GM12801 (cell line): ENCODE measurements around the gene USP7.

Experiments used
- CTCF ChIP-seq: IDR thresholded peaks from one replicate; pipeline ENCODE4 v1.5.1; 2011; ENCODE audit warnings: control low read depth; ENCODE audit not compliant: insufficient read length; ENCODE audit errors: extremely low read depth

USP7 gene

GRCh38 chr16:8882041-8882617 lies 81.6 kb downstream of the USP7 start, which contains the start of gene LITAFD:
Gene LITAFD, plus strand, starts transcription at chr16:8882351. Its CDS starts 2,005 bp downstream, at chr16:8884356.
- TF ChIP-seq CTCF, result no peak

GRCh38 chr16:8880839-8881510 lies 82.7 kb downstream of the USP7 start:
- no peak for TF ChIP-seq CTCF

- no peak for TF ChIP-seq CTCF
Observed at GRCh38 chr16:8878523-8878911, 85.2 kb downstream of the USP7 start.

- TF ChIP-seq CTCF, result no peak
Observed at GRCh38 chr16:8877894-8878522, 85.7 kb downstream of the USP7 start.

- no peak for TF ChIP-seq CTCF
Observed at GRCh38 chr16:8874388-8874787, 89.3 kb downstream of the USP7 start.

GRCh38 chr16:8872967-8873865 lies 90.5 kb downstream of the USP7 start:
- TF ChIP-seq CTCF, result no peak

- TF ChIP-seq CTCF, result no peak
Observed at GRCh38 chr16:8872071-8872470, 91.6 kb downstream of the USP7 start.
